TTC549 (cell line): ENCODE measurements around the gene SH2B3.
"Not testable (repeated sequence)": the region's sequence is repeated elsewhere in the genome, so short reads cannot be mapped to it uniquely, and the experiment has no call there.

ENCODE experiments used
- FAIRE-seq: peaks from 2 replicates; lab custom pipeline; 2012; peaks lifted over from hg19 to GRCh38; lab: Jason Lieb, UNC

SH2B3 gene

GRCh38 chr12:111444925-111445725, 39.4 kb downstream of the SH2B3 start:
- no peak for FAIRE-seq

GRCh38 chr12:111445726-111446581, 40.2 kb downstream of the SH2B3 start:
- FAIRE-seq: no peak

DNA sequence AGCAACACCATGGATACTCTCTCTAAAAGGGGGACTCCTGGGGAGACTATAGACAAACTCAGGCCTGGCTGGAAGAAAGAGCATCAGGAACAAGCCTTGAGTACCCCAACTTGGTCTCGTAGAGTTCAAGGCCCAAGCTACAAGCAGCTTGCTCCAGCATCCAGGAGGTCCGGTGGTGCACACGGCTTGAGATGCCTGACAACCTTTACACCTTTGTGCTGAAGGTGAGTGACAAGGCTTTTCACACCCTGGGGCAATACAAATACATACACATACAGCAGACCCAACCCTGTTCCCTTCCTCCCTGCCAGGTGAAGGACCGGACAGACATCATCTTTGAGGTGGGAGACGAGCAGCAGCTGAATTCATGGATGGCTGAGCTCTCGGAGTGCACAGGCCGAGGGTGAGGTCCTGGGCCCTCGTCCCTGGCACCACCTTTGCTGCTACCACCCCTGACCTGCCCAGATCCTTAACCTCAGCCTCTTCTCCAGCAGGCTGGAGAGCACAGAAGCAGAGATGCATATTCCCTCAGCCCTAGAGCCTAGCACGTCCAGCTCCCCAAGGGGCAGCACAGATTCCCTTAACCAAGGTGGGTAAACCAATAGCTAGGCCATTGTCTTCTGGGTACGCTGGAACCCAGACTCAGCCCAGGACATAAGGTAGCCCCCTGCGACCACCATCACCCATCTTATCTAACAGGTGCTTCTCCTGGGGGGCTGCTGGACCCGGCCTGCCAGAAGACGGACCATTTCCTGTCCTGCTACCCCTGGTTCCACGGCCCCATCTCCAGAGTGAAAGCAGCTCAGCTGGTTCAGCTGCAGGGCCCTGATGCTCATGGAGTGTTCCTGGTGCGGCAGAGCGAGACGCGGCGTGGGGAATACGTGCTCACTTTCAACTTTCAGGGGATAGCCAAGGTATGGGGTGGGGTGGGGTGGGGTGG, 41.2 kb downstream of the SH2B3 start:
- FAIRE-seq: no peak

DNA sequence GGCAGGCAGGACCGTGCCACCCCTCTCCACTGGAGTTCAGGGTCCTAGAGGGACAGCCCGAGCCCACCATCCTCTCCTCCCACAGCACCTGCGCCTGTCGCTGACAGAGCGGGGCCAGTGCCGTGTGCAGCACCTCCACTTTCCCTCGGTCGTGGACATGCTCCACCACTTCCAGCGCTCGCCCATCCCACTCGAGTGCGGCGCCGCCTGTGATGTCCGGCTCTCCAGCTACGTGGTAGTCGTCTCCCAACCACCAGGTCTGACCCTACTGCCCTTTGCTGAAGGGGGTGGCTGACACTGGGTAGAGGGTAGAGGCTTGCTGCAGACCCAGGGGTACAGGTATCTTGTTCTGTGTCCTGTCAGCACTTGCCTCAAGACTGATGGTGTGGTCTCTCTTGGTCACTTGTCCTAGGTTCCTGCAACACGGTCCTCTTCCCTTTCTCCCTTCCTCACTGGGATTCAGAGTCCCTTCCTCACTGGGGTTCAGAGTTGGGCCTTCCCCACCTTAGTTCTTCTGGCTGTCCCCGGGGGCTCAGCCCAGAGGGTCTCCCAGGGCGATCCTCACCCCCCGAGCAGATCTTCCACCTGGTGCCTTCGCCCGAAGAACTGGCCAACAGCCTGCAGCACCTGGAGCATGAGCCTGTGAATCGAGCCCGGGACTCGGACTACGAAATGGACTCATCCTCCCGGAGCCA, 42.0 kb downstream of the SH2B3 start:
- FAIRE-seq: no peak

- no peak for FAIRE-seq
These were observed 42.6 kb downstream of the SH2B3 start for GRCh38 chr12:111448266-111448830.

- FAIRE-seq: no peak
These were observed 43.4 kb downstream of the SH2B3 start for GRCh38 chr12:111448846-111449790.

GRCh38 chr12:111450676-111451075, 45.0 kb downstream of the SH2B3 start:
- no peak for FAIRE-seq

- no peak for FAIRE-seq
These were observed 45.5 kb downstream of the SH2B3 start for GRCh38 chr12:111451232-111451631.

DNA sequence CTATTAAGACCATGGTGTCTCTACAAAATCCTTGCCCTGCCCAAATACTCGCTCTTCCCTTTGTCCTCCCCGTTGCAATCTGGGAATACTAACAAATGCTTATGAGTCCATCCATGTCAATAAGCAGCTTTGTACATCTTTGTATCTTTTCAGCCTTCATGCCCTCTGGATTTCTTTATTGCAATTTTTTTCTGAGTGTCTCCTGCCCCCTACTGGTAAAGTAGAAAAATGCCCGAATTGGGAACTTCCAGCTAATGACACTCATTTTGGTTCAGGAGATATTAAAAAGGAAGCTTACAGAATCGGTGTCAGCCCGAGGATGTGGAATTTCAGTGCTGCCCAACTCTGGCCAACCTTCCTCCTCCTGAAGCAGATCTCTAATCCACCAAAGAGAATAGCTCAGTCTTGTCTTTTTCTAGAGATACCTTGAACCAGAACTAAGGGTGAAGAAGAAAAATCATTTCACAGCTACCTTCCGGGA, 46.0 kb downstream of the SH2B3 start:
- no peak for FAIRE-seq

DNA sequence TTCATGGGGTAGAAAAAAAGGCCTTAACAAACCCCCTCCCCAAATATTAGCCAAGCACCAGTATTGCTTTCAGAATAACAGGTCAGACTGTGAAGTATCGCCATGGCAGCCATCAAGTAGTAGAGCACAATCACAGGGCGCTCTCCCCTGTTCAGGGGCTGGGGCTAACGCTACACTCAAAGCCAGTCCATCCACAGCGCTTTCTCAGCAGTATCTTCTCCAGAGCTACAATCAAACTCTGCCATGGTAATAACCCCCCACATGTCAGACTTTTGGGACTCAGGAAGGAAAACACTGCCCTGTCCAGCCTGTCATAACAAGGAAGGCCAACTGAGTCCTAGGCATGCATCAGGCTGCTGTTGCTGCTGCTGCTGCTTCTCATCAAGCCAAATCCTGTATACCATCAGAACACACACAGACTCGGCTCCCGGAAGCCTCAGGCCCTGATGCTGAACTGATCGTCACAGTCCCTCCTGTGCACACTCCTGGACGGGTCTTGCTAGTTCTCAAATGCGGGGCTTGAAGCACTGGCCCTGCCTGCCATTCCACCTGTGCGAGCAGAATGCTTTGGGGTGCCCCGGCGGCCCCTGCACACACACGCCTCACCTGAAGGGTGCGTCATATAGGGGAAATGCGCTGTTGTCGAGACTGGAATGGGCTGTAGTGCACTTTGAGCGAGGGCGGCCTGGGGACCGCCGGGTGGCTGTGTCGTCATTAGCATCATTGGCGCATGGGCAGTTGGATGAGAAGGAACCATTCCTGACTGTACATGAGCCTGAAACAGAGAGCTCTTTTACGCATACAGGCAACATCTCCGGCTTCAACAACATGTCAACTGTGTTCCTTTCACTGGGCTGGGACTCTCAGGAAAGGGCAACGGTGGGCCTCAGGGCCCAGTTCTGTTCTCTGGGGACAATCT, 47.6 kb downstream of the SH2B3 start:
- FAIRE-seq: no peak

DNA sequence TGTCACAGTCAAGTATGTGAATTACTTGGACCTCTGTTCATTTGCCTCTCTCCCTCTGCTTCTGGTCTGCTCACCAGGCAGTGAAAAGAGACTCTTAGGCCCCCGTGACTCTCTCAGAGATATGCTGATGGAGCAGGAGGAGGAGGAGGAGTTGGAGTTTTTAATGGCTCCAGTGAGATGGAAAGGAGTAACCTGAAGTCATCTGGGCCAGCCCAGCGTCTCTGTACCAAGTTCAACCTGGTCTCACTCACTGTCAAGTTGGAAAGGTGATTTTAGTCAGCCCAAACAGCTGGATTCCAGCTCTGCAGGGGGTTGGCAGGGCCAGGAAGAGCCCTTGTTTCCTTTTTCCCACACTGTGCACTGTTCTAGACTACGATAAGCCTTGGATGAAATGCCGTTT, 48.6 kb downstream of the SH2B3 start:
- no peak for FAIRE-seq

GRCh38 chr12:111454716-111455447, 49.2 kb downstream of the SH2B3 start:
- no peak for FAIRE-seq

GRCh38 chr12:111455448-111456320, 50.0 kb downstream of the SH2B3 start:
- FAIRE-seq: no peak

DNA sequence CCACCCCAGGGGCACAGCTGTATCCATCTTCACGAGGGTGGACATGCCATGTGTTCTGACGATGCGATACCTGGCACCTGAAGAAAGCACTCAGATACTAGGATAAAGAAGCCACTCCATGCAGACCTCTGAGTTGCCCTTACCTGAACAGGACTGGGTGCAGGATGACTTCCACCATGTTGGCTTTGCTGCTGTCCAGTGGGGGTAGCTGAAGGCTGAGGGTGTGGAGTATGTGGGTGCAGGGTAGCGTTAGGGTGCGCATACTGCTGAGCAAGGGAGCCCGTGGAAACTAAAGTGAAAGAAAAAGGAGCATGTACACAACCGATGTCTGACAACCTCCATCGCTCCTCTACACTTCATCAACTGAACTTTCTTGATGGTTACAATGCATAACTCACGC, 51.3 kb downstream of the SH2B3 start:
- FAIRE-seq: no peak

DNA sequence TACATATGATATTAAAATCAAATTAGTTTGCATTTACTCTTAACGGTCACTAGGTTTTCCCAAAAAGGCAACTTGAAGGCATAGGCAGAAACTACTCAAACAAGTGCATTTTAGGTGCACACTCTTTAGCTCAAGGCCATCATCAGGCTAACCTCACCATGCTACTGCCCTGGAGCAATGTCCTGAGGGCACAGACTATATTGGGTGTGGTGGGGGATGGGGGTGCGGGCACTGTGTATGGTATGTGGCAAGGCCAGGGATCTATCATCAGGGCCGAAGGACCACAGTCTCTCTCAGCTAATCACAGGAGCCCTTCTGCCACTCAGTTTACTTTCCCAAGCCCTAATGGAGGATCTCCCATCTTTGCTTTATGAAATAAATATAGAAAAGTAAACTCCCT, 51.9 kb downstream of the SH2B3 start:
- FAIRE-seq: no peak

DNA sequence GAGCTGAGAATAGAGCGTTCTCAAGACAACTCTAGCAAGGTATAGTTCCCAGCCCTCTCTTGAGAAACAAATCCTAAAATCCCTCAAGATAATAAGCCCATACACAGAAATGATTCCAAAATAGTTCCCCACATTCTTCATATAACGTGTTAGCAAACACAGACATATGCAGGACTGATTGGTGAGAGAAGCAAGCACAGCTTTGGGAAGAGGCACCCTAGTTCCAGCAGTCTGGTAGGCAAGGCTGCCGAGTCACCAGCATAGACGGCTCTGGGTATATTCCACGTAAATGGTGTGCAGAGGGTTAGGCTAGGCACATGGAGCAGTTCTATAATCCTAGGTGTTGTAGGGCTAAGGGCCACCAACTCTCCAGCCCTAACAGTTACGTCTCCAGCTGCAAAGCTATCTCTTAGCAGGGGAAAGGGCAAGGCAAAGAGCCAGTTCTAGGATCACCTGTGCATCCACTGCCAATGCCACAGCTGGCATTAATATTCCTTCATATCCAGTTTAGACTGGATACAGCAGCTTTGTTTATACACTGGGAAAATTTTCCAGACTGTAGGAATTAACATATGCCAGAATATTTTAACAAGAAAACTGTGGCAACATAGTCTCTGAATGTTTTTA, 52.9 kb downstream of the SH2B3 start:
- FAIRE-seq: no peak

DNA sequence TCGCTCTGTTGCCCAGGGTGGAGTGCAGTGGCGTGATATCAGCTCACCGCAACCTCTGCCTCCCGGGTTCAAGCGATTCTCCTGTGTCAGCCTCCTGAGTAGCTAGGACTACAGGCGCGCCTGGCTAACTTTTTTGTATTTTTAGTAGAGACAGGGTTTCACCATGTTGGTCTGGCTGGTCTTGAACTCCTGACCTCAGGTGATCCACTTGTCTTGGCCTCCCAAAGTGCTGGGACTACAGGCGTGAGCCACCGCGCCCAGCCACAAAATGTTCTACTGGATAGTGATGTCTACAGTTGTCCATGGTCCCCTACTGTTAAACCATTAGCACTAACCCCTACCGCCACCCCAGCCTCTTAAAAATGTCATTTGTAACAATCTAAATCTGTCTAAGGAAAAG, 54.4 kb downstream of the SH2B3 start:
- not testable (repeated sequence) for FAIRE-seq
